Activated naive CD4-positive, alpha-beta T cell treated with anti-CD3 and anti-CD28 coated beads, Interleukin-2, amount 50 U/mL, for 16 hours (primary cell): Measurements from ENCODE around the gene TSC2.

Source experiments
- DNase-seq: peaks from one replicate; pipeline ENCODE4 v3.0.0-alpha.2; 2020

Gene TSC2

GRCh38 chr16:2043667-2044451 lies 3.9 kb upstream of the TSC2 start:
- no peak for DNase-seq

GRCh38 chr16:2044541-2044940 lies 3.2 kb upstream of the TSC2 start:
- no peak for DNase-seq

GRCh38 chr16:2045965-2046892 lies 1.6 kb upstream of the TSC2 start:
- no peak for DNase-seq

GRCh38 chr16:2046893-2047329 lies 874 bp upstream of the TSC2 start:
- DNase-seq = no peak

GRCh38 chr16:2048116-2048543 lies 345 bp downstream of the TSC2 start:
- DNase-seq = no peak

GRCh38 chr16:2053211-2053610 lies 5.4 kb downstream of the TSC2 start:
- no peak for DNase-seq

- no peak for DNase-seq
Measured at GRCh38 chr16:2053897-2054296, 6.1 kb downstream of the TSC2 start.

- no peak for DNase-seq
Measured at GRCh38 chr16:2054543-2055245, 6.9 kb downstream of the TSC2 start.

- no peak for DNase-seq
Measured at GRCh38 chr16:2056077-2056476, 8.3 kb downstream of the TSC2 start.

- DNase-seq = no peak
Measured at GRCh38 chr16:2056681-2057407, 9.1 kb downstream of the TSC2 start.

- no peak for DNase-seq
Measured at GRCh38 chr16:2057438-2057837, 9.7 kb downstream of the TSC2 start.

- no peak for DNase-seq
Measured at GRCh38 chr16:2058420-2058819, 10.6 kb downstream of the TSC2 start.

GRCh38 chr16:2058872-2059271 lies 11.1 kb downstream of the TSC2 start:
- DNase-seq = no peak

GRCh38 chr16:2060346-2060745 lies 12.6 kb downstream of the TSC2 start:
- DNase-seq = no peak

GRCh38 chr16:2061023-2061422 lies 13.2 kb downstream of the TSC2 start:
- DNase-seq = no peak

GRCh38 chr16:2061526-2061925 lies 13.7 kb downstream of the TSC2 start:
- no peak for DNase-seq

- DNase-seq = no peak
Measured at GRCh38 chr16:2062801-2063200, 15.0 kb downstream of the TSC2 start.

GRCh38 chr16:2063861-2064260 lies 16.1 kb downstream of the TSC2 start:
- no peak for DNase-seq

GRCh38 chr16:2064368-2064945 lies 16.7 kb downstream of the TSC2 start:
- no peak for DNase-seq

GRCh38 chr16:2066139-2066538 lies 18.4 kb downstream of the TSC2 start:
- DNase-seq = no peak

- DNase-seq = no peak
Measured at GRCh38 chr16:2070576-2071453, 23.0 kb downstream of the TSC2 start.
